KMS-11 (cell line): ENCODE results near the gene SSTR3.
A peak's percentile ranks its signal among the peaks of the same experiment; 100 is the strongest.

ENCODE experiments used
- H2AFZ ChIP-seq: fragments of 200-600 bp; sonication (generic); 2 replicates; pipeline ENCODE4 v1.6.1; 2016; ENCODE audit warnings: antibody characterized with exemption, mixed run types, low read depth
- H3K27ac ChIP-seq: fragments of 200-600 bp; sonication (generic); 2 replicates; pipeline ENCODE4 v1.6.1; 2016; ENCODE audit warnings: mild to moderate bottlenecking, mixed run types
- H3K27me3 ChIP-seq: fragments of 200-600 bp; sonication (generic); 2 replicates; pipeline ENCODE4 v1.6.1; 2017; ENCODE audit warnings: mild to moderate bottlenecking, low read depth, mixed run types, moderate library complexity; ENCODE audit not compliant: insufficient read depth
- H3K36me3 ChIP-seq: fragments of 200-600 bp; sonication (generic); 2 replicates; pipeline ENCODE4 v1.6.1; 2017; ENCODE audit warnings: mild to moderate bottlenecking, mixed run types; ENCODE audit not compliant: insufficient read depth
- H3K4me1 ChIP-seq: fragments of 200-600 bp; sonication (generic); 2 replicates; pipeline ENCODE4 v1.6.1; 2016; ENCODE audit warnings: mild to moderate bottlenecking, low read depth, mixed run types; ENCODE audit not compliant: poor library complexity, severe bottlenecking
- H3K4me2 ChIP-seq: fragments of 200-600 bp; sonication (generic); 2 replicates; pipeline ENCODE4 v1.7.0; 2016; ENCODE audit warnings: mild to moderate bottlenecking, mixed run types
- H3K4me3 ChIP-seq: fragments of 200-600 bp; sonication (generic); IDR thresholded peaks from 2 replicates; pipeline ENCODE4 v1.6.1; 2017; ENCODE audit warnings: low read depth, low read length, mixed read lengths; ENCODE audit not compliant: insufficient read depth
- H3K79me2 ChIP-seq: fragments of 200-600 bp; sonication (generic); 2 replicates; pipeline ENCODE4 v1.6.1; 2016; ENCODE audit warnings: low read depth, mixed run types; ENCODE audit not compliant: insufficient read depth
- H3K9ac ChIP-seq: fragments of 200-600 bp; sonication (generic); 2 replicates; pipeline ENCODE4 v1.6.1; 2016; ENCODE audit warnings: mild to moderate bottlenecking, mixed run types
- H4K20me1 ChIP-seq: fragments of 200-600 bp; sonication (generic); 2 replicates; pipeline ENCODE4 v1.6.1; 2016; ENCODE audit warnings: mild to moderate bottlenecking, mixed run types; ENCODE audit not compliant: insufficient read depth
- TF ChIP-seq, protein P1 (sequence below): fragments of 200-600 bp; sonication (generic); conservative IDR thresholded peaks from 2 replicates; pipeline ENCODE4 v1.6.1; 2017; ENCODE audit warnings: low read depth, mild to moderate bottlenecking, antibody characterized with exemption, low read length, moderate library complexity, mixed read lengths

Gene SSTR3

DNA sequence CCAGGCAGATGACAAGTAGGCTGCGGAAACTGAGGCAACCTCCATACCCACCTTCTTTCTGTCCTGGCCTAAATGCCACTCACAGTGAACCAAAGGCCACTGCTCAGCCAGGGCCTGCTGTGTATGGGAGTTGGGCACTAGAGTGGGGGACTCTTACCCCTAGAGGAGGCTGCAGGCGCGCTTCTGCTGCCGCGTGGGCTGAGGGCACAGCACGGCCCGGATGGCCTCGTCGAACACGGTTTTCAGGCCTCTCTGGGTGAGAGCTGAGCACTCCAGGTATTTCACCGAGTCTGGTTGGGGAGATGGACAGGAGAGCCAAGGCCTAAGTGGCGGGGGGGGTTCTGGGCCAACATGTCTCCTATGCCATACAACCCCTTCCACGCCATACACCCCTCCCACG is 14.2 kb upstream of the SSTR3 start:
- Histone ChIP-seq H3K9ac (no peak overlapping the region), H3K36me3 (peaks cover 5% of the 10 kb centered on the region; the same call in 1 of the 2 replicates), H2AFZ (no peak overlapping the region), H3K4me2 (no peak overlapping the region), H4K20me1 (no peaks in the 10 kb centered on the region), H3K27ac (peak overlapping the region; percentile 15; the same call in 1 of the 2 replicates), H3K4me3 (no peak overlapping the region), H3K27me3 (no peaks in the 10 kb centered on the region), H3K4me1 (peaks cover 89% of the 10 kb centered on the region), H3K79me2 (peaks cover 11% of the 10 kb centered on the region; the same call in 1 of the 2 replicates)
- TF ChIP-seq, protein P1, sequence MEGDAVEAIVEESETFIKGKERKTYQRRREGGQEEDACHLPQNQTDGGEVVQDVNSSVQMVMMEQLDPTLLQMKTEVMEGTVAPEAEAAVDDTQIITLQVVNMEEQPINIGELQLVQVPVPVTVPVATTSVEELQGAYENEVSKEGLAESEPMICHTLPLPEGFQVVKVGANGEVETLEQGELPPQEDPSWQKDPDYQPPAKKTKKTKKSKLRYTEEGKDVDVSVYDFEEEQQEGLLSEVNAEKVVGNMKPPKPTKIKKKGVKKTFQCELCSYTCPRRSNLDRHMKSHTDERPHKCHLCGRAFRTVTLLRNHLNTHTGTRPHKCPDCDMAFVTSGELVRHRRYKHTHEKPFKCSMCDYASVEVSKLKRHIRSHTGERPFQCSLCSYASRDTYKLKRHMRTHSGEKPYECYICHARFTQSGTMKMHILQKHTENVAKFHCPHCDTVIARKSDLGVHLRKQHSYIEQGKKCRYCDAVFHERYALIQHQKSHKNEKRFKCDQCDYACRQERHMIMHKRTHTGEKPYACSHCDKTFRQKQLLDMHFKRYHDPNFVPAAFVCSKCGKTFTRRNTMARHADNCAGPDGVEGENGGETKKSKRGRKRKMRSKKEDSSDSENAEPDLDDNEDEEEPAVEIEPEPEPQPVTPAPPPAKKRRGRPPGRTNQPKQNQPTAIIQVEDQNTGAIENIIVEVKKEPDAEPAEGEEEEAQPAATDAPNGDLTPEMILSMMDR, result no peak

DNA sequence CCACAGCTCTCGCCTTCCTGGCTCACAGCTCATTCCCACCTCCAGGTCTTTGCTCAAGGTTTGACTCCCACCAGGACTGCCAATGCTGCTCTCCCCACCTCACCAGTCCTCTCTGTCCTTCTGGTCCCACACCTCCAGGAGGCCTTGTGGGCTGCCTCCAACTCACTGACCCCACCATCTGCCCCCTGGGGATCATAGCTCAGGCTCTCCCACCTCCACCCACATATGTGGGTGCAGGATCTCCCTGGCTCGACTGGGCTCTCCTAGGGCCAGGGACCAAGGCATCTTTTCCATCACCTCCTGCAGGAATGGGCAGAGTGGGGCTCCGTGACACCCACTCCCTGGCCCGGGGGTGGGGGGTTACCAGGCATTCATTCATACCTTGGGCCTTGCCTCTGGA is 13.8 kb upstream of the SSTR3 start:
- Histone ChIP-seq H3K79me2 (peaks cover 11% of the 10 kb centered on the region; the same call in 1 of the 2 replicates), H3K9ac (no peak overlapping the region), H3K27me3 (no peaks in the 10 kb centered on the region), H3K4me2 (no peak overlapping the region), H3K4me3 (no peak overlapping the region), H3K4me1 (peaks cover 89% of the 10 kb centered on the region), H4K20me1 (no peaks in the 10 kb centered on the region), H2AFZ (no peak overlapping the region), H3K36me3 (peaks cover 5% of the 10 kb centered on the region; the same call in 1 of the 2 replicates), H3K27ac (peak overlapping the region; percentile 15; the same call in 1 of the 2 replicates)
- TF ChIP-seq, protein P1, result no peak

DNA sequence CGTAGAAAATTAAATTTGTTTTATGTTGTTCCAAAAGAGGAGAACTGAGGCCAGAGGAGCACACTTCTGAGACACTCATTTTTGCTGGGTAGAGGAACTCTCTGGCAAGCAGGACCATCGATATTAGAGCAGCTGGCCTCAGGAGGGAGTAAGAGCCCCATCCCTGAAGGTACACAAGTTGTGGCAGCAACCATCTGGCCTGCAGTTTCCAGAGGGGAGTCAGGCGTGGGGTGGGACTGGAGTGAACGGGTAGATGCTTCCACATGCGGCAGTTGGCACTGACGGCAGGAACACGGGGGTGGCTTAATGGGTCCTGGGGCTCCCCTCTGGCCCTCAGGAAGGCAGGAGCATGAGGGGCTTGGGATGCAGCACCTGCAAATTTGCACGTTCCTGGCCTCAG is 13.2 kb upstream of the SSTR3 start:
- peaks cover 5% of the 10 kb centered on the region; the same call in 1 of the 2 replicates for H3K36me3 ChIP-seq
- H3K27ac ChIP-seq, result peak overlapping the region; percentile 20; the same call in 1 of the 2 replicates
- TF ChIP-seq, protein P1, result no peak
- no peak overlapping the region for H3K4me3 ChIP-seq
- no peak overlapping the region for H2AFZ ChIP-seq
- H3K4me2 ChIP-seq, result no peak overlapping the region
- peaks cover 11% of the 10 kb centered on the region; the same call in 1 of the 2 replicates for H3K79me2 ChIP-seq
- H3K9ac ChIP-seq, result no peak overlapping the region
- H3K4me1 ChIP-seq, result peaks cover 89% of the 10 kb centered on the region
- no peaks in the 10 kb centered on the region for H4K20me1 ChIP-seq
- H3K27me3 ChIP-seq, result no peaks in the 10 kb centered on the region

DNA sequence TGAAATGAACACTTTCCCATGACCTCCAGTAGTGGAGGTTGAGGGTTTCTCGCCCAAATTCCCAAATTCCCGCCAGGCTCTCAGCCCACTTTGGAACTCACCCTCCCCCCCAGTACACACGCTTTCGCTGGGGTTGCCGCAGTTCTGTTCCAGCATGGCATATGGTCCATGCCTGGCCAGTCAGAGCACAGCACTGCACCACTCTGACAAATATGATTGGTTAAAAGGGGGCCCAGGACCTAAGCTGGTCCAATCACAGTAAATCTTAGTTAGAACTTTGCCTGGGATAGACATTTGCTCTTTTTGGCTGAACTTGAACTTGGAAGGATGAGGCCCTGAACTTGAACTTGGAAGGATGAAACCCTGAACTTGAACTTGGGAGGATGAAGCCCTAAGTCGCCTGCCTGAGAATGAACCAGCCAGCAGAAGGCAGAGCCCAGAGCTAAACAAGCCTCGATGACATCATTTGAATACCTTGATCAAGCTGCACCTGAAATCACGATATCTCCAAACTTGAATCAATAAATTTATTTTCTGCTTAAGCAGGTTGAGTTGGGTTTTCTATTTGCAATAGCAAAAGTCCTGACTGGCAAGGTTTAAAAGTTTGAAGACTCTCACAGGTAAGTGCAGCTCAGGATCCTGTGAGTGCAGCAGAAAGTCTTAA is 12.6 kb upstream of the SSTR3 start:
- no peak overlapping the region for H3K4me3 ChIP-seq
- no peak overlapping the region for H2AFZ ChIP-seq
- H3K36me3 ChIP-seq, result peaks cover 5% of the 10 kb centered on the region; the same call in 1 of the 2 replicates
- no peaks in the 10 kb centered on the region for H3K27me3 ChIP-seq
- H4K20me1 ChIP-seq, result no peaks in the 10 kb centered on the region
- peak overlapping the region; percentile 53; the same call in 1 of the 2 replicates for H3K4me2 ChIP-seq
- TF ChIP-seq, protein P1, result no peak
- H3K9ac ChIP-seq, result no peak overlapping the region
- H3K79me2 ChIP-seq, result peaks cover 11% of the 10 kb centered on the region; the same call in 1 of the 2 replicates
- H3K27ac ChIP-seq, result peak overlapping the region; percentile 46; the same call in 1 of the 2 replicates
- peaks cover 90% of the 10 kb centered on the region for H3K4me1 ChIP-seq
